GM21367 (cell line): ENCODE measurements around the gene COX7A2.

Source experiments
- ATAC-seq: cut with Tn5 transposase; IDR thresholded peaks from one replicate; pipeline ENCODE4 v1.9.1; 2021; ENCODE audit not compliant: unreplicated experiment

COX7A2 gene

DNA sequence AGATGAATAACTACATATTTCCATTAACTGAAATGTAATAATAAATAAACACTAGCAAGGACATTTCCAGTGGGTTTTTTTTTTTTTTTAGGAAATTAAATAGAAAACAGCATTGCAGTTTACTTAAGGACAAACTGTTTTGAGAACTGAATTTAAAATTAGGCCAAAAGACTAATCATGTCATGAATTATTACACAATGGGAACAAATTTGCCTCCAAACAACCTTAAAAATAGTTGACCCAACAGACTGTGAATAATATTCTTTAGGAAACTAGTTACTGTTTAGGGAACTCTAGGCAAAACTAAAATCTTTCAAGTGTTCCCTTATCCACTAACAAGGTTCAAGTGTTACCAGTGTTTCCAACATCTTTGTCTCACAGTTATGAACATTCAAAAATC, 21.3 kb downstream of the COX7A2 start:
- no peak for ATAC-seq

- ATAC-seq: no peak
These were observed 22.5 kb downstream of the COX7A2 start for GRCh38 chr6:75221116-75221515.

GRCh38 chr6:75220357-75220756, 23.2 kb downstream of the COX7A2 start:
- no peak for ATAC-seq

- no peak for ATAC-seq
These were observed 24.3 kb downstream of the COX7A2 start for GRCh38 chr6:75219263-75219662.

- ATAC-seq: no peak
These were observed 26.4 kb downstream of the COX7A2 start for GRCh38 chr6:75217193-75217592.

GRCh38 chr6:75215291-75215690, 28.3 kb downstream of the COX7A2 start:
- no peak for ATAC-seq

DNA sequence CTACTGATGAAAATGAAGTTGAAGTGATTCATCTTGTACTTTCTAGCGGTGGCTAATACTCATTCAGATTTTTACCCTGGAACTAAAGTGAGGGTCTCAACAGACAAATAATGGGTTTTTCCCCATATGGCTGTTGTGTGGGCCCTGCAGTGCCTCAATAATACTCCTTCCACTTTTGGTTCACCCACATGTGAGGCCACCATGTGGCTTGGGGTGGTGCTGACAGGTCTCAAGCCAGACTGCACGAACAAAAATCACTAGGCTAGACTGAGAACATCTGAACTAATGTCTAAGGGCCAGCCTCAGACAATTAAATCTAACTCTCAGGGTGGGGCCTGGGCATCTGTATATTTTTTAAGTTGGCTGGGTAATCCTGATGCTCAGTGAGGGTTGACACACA, 29.9 kb downstream of the COX7A2 start:
- ATAC-seq: peak; percentile 70

- no peak for ATAC-seq
These were observed 30.5 kb downstream of the COX7A2 start for GRCh38 chr6:75213112-75213511.

- ATAC-seq: no peak
These were observed 31.5 kb downstream of the COX7A2 start for GRCh38 chr6:75211920-75212590.

DNA sequence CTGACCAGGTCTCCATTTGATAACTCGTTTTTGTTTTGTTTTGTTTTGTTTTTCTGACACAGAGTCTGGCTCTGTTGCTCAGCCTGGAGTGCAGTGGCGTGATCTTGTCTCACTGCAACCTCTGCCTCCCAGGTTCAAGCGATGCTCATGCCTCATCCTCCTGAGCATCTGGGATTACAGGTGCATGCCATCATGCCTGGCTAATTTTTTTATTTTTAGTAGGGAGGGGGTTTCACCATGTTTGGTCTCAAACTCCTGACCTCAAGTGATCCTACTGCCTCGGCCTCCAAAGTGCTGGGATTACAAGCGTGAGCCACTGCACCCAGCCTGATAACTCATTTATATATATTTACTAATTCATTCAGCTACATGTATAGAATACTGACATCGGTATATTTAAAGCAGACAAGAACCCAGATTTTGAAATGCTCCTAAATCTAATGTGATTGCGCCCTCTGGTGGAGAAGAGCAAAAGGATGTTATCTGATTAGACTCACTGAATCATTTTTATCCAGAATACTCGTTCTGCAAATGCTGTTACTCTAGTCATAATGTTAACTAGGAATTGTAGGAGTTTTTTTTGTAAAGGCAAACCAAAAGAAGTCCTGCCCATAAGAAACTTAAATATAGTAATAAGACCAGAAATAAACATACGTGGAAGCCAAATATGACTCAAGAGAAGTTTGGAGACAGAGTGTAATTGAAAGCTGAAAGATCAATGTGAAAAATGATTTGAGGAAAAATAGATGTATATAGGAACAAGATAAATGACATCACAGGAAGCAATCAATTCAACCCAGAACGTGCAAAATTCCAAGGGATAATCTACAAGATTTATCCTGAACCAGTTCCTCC, 32.5 kb downstream of the COX7A2 start:
- ATAC-seq: no peak

GRCh38 chr6:75209184-75209723, 34.3 kb downstream of the COX7A2 start:
- ATAC-seq: no peak

DNA sequence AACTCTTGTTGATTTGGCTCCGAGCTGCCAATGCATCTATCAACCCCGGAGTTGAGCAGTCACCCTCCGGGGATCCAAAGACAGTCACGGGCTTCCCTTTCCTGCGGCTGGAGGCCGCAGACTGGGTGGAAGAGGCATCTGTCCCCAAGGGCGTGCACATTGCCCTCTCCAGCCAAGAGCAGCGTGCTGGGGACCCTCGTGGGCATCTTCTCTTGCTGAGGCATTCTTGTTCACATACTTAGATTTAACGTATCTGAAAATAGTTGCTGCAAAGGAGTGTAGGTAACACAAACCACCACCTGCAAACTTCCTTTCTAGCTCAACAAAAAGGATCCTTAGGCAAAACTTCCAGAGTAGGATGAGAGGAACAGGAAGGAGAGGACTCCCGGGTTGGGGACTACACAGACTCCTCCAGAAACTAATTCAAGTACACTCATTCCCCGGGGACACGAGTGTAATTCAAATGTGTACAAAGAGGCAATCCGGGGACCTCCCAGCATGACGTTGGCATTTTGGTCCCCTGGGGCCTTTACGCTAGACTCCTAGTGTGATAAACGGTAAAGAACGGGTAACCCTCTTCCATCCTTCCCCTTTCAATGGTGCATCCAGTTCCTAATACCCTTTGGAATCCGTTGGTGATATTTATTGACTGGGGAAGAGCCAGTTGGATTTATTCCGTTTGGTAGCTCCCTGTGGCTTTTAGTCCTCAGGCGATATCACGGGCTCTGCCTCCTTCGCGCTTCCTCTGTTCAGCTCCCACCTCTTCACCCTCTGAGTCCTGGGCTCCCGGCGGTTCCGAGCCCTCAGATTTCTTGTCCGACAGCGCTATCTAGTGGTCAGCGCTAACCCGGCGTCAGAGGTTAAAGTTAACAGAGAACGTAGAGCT, 35.1 kb downstream of the COX7A2 start:
- ATAC-seq: peak; percentile 76

- no peak for ATAC-seq
These were observed 36.8 kb downstream of the COX7A2 start for GRCh38 chr6:75206576-75207342.

DNA sequence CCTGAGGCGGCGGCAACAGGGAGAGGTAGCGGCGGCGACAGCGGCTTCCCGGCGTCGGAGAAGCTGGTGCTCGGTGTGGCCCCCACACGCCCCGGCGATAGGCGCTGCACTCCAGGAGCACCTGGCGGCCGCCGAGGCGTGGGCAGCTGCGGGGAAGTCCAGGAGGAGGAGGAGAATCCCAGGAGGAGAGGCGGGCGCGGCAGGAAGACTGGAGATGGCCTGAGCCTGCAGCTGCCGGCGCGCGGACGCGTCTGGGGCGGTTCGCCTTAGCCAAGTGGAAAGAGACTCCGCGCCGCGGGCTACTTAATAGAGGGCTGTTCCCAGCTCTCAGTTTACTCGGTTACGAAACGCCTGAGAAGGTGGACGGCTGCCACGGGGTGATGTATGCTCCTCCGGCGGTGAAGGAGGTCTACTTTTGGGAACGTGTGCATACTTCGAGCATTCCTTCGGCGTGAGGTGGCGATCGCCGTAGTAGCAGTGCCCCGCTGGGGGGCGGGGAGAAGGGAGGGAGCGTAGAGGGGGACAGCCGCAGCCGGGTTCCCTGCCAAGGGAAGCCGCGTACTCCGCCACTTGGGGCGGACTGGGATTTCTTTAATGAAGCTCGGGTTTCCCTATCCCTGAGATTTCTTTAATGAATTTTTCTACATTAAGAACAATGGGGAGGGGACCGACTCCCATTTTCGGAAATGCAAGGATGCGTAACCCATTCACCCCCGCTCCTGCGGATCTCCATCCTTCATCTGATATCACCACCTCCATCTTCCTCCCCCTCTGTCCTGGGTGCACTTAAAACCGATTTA, 37.6 kb downstream of the COX7A2 start, which contains the start of gene COL12A1:
Gene COL12A1 (minus strand): TSS at position 278 of the 800 bp plus-strand sequence. CDS start 3,261 bp downstream, outside the sequence.
- no peak for ATAC-seq

GRCh38 chr6:75204959-75205775, 38.4 kb downstream of the COX7A2 start:
- no peak for ATAC-seq

DNA sequence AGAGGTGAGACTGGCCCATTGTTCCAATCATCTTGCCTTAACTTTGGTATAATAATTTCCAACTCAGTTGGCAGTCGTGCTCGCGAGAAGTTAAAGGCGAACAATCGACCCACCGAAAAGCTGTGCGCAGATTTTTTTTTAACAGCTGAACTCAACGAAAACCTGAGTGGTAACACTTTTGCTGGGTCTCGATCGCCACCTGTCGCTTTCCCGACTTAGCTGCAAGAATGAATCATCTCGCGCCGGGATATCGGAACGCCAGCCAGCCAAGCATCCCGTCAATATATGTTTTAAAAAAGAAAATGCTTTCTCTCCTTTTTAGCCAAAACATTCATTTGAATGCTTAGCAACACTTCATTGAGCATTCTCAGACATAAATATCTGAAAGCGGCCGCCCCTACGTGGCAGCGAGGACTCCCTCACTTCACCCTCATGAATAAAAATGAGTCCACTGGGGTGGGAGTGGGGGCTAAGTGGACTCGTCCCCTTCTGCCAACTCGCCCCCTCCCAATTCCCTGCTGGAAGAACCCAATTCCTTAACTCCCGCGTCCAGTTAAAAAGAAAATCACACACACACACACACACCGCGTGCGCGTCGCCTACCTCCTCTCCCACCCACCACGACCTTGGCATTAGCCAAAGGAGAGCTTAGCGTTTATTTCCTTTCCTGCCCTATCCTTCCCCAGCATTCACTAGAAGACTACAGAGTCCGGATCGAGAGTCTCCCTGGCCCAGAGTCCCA, 39.2 kb downstream of the COX7A2 start:
- no peak for ATAC-seq

DNA sequence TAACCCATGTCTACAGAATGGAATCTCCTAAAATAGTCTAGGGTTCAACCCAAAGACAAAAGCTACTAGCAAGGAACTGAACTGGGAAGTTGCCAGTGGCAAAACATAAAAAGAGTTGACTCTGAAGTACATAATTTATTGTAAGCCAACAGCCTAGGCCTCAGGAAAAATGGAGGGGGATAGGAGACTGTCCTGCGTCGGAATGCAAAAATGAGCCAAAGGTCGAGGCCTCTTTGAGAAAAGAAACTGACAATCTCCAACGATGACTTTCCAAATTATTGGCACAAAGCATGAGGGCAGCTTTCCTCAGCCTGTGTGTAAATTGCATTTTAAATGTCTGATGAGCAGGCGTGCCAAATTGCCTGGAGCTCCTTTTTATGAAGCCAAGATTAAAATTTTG, 39.9 kb downstream of the COX7A2 start:
- ATAC-seq: no peak

DNA sequence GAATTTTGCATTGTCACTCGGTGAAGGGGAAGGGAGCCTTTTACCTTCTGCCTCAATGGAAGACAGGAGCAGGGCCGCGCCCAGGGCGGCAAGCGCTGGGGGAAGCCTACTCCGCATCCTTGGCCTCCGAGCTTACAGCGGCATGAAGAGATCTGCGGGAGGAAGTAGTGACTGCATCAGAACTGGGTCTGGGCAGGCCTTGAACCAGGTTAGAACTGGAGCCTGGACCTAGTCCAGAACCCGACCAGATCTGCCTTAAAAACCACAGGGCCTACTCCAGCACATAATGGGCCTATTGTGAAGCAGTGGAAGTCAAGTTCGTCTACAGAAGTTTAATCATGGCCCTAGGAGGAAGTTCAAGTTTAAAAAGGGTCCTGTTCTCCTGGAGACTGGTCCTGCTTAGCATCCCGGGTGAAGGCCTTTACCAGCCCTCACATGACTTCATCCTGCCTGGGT, 40.9 kb downstream of the COX7A2 start:
- ATAC-seq: no peak
